DMS153 treated with DMSO at 0.1 percent for 48 hours (cell line): ENCODE data around the gene PALM.
"Not testable (repeated sequence)": the region's sequence is repeated elsewhere in the genome, so short reads cannot be mapped to it uniquely, and the experiment has no call there.

Experiments
- DNase-seq: peaks from one replicate; lab custom pipeline; 2025; ENCODE audit not compliant: unreplicated experiment; lab: John Stamatoyannopoulos, UW

The PALM gene

DNA sequence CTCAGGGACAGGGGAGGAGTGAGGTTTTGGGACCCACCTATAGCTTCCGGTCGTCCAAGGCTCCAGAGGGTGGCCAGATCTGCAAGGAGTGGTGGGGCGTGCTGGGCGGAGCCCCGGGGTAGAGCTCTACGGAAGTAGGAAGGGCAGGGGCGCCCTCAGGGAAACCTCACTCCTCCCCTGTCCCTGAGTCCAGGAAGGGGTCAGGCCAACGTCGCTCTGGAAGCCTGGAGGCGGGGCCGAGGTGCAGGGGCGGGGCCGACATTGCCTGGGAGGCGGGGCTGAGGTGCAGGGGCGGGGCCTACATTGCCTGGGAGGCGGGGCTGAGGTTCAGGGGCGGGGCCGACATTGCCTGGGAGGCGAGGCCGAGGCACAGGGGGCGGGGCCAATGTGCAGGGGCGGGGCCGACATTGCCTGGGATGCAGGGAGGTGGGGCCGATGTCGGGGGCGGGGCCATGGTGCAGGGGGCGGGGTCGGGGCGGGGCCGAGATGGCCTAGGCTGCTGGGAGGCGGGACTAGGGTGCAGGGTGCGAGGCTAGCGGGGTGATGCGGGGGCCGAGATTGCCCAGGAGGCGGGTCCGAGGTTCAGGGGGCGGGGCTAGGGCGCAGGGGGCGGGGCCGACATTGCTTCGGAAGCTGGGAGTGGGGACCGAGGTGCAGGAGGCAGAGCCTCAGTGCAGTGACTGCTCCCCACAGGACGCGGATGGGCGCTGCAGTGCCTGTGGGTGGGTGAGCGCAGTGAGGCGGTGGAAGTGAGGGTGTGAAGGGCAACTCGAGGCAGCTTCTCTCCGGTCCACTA, 4.9 kb upstream of the PALM start:
- DNase-seq: no peak

DNA sequence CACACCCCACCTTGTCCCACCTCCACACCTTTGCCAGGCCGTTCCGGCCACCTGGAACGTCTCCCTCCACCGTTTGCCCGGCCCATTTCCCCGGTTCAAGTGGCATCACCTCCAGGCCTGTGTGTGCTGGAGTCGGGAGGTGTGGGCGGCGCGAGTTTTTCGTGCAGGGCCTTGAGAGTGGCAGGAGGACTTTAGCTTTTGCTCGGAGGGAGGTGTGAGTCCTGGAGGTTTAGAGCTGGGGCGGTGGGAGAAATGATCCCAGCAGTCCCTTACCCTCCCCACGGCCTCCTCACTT, 4.3 kb upstream of the PALM start:
- DNase-seq: no peak

DNA sequence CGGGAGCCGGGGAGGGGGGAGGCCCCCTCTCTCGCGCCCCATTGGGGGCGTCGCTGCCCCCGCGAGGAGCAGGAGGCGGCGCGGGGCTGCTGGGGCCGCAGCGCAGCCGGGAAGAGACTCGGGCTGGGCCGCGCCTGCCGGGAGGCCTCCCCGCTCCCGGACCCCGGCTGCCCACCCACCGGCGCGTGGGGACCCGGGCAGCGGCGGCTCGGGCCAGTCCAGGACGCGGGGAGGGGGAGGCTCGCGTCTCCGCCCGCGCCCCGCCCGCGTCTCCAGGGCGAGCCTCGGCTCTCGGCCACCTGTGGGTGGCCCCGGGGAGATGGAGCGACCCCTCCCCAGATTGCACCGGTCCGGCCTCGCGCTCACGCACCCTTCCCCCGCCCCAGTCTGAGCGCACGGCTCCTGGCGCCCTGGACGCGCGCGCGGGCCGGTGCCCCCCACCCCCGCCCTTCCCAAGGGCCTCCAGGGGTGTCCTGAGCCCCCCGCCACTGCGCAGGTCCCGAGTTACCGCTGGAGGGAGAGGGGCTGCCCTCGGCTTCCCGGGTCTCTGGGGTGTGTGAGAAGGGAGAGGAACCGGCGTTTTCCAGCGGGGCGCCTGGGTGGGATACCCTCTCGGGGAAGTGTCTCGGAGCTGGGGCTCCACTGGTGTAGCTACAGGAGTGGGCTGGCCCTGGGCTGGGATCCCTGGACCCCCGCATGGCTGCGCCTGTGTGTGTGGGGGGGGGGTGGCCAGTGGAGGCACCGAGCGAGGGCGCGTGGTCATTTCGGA, 645 bp downstream of the PALM start:
- no peak for DNase-seq

DNA sequence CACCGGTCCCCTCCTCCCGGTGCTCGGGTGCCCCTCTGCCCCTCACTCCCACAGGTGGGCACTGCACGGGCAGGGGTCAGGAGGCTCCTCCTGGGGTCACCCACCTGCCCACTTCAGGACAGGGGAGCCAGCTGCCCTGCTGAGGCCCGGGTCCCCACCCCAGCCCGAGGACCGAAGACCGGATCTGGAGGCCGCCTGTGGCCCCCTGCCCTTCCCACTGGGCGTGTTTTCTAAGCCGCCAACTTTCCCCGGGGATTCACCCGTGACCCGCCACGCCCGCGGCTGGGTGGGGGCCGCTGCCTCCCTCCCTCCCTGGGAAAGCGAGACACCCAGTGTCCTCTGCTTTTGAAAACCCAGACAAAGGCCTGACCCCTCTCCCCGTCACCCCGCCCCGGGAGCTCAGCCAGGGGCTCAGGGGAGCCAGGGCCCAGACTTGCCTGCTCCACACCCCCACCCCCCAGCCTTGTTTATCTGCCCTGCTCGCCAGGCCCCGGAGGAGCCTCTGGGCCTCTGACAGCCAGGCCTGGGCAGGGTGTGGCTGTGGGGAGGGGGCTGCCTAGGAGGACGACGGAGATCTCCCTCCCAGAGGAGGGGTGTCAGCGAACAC, 1.3 kb downstream of the PALM start:
- no peak for DNase-seq

DNA sequence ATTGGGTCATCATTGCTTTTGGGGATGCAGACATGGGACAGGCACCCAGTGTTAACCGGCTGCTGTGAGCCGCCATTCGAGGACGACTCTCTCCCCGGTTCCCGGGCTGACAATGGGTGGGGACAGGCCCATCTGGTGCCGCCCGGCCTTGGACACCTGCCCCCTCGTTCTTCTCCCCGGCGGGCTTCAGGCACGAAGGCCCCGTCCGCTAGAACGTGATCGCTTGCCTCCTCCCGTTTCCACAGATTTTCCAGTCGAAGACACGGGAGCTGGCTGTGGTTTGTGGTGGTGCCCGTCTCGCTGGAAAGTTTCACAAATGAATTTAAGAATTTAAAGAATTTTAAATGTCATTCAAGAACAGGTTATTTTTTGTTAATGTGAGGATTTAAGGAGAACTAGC, 2.0 kb downstream of the PALM start:
- DNase-seq: no peak

DNA sequence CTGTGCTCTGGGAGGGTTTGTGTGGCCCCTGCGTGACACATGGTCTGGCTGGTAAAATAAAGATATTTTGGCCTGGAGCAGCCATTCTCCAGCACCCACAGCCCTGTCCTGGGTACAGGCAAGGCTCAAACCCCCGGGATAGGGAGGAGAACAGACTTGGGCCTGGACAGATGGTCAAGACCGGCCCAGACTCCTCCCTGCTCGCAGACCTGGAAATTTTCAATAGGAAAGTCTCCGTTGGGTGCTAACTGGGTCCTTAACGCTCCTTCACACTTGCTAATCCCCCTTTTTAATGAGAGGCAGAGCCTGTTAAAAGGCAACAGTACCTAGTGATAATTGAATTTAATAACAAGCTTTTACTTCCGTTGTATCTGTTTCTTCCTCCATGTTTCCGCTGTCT, 2.5 kb downstream of the PALM start:
- no peak for DNase-seq

DNA sequence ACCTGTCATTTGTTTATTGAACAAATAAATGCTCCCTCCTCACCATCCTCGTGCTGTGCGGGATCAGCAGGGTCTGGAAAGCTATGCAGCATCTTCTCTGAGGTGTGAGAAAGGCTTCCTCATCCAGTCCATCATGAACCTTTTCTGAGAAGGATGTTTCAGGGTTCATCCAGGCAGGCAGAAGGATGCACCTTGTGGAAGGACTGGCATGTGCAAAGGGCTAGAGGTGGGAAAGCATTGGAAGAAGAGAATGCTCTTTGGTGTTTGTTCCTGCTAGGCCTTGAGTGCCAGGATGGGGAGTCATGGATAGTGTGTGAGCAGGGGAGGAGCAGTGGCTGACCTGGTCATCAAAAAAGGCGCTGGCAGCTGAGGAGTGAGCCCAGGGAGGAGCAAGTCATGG, 6.6 kb downstream of the PALM start:
- no peak for DNase-seq

DNA sequence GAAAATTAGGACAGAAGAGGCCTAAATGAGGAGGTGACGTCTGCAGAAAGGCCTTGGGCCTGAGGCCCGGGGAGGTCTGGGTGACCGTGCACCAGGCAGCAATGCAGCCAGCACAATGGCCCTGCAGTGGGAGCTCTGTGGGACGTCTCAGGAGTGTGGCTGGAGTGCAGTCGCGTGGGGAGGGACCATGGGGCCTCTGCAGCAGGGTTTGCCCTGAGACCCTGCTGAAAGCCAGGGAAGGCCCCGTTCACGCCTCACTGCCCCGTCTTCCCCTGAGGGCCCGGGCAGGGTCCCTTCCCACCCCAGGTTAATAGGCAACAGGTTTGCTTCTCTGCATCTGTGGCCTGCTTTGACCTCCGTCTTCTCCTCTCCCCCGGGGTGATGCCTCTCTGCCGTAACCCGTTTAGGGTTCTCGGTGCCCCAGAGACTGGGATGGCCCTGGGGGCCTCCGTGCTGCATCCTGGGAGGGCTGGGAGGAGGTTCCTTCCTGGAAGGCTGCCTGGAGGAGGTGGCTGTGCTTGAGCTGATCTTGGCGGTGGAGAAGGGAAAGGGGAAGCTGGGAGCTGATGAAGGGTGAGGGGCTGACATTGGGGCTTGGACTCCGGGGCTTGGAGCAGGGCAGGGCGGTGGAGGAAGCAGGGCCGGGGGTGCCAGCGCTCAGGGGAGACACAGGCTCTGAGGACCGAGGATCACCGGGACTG, 9.7 kb downstream of the PALM start:
- no peak for DNase-seq

DNA sequence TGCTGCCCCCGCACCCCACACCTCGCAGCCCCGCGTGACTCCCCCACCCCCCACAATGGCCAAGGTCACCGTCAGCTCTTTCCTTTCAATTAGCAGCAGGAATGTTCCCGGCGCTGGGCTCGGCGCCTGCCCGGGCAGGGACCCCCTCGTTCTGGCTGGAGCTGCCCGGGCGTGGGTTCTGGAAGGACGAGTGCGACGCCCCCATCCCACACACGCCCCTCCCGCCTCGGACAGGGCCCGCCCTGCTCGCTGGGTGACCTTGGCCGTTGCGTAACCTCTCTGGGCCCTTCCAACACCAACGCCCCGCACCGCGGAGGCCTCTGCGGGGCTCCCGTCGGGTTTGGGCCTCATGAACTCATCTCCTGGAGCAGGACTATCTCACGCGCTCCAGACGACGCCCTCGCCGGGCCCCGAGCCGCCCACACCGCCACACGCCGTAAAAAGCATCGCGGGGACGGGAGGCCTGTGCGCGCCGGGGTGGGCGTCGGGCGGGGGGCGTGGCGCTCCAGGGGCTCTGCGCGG, 10.3 kb downstream of the PALM start:
- no peak for DNase-seq

DNA sequence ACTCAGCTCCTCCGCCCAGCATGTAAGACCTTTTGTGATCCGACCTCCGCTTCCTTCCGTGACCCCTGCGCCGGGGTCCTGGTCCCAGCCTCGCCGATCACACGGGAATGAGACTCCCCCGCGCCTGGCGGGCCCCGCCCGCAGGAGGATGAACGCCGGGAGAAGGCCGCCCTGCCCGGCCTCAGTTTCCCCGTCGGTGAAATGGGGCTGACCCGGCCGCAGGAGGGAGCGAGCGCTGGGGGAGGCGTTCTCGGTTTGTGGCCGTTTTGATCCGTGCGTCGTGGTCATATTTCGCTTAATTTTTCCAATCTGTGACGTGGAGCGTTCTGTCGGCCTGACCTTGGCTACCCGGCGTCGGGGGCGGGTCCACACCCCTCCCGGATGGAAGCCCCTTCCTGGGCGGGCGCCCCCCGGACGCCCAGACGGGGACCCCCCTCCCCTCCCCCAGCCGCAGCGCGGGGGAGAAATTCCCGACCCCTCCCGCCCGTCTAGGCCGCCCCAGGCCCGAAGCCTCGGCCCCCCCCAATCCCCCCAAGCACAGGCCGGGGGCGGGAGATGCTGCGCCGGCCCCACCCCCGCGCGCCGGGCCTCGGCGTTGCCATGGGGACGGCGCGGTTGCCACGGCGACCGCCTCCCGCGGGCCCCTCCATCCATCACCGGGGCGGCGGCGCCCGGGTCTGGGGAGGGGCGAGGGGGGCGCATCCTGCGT, 11.1 kb downstream of the PALM start:
- DNase-seq: no peak

DNA sequence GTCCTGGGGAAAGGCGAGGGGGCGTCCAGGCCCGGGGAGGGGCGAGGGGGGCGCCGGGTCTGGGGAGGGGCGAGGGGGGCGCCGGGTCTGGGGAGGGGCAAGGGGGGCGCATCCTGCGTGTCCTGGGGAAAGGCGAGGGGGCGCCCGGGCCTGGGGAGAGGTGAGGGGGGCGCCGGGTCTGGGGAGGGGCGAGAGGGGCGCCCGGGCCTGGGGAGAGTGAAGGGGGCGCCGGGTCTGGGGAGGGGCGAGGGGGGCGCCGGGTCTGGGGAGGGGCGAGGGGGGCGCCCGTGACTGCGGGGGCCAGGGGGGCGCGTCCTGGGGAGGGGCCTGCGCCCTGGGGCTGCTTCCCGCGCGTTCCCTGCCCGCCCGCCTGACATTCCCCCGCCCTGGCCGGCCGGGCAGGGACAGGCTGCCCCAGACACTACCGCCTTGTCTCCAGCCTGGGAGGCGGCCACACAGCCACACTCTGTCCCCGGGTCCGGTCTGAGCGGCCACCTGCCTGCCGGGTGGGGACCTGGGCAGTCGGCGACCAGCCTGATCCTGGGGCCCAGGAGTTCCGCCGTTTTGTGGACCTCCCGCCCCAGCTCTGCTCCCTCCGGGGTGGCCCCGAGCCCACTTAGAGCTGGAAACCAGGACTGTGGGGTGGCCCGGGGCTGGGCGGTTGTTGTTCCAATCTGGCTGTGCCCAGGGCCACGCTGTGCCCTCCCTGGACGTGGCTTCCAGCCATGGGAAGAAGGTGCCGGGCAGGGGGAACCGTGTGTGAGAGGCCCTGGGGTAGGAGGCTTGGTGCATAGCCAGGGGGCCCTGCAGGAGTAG, 11.8 kb downstream of the PALM start:
- DNase-seq: no peak

DNA sequence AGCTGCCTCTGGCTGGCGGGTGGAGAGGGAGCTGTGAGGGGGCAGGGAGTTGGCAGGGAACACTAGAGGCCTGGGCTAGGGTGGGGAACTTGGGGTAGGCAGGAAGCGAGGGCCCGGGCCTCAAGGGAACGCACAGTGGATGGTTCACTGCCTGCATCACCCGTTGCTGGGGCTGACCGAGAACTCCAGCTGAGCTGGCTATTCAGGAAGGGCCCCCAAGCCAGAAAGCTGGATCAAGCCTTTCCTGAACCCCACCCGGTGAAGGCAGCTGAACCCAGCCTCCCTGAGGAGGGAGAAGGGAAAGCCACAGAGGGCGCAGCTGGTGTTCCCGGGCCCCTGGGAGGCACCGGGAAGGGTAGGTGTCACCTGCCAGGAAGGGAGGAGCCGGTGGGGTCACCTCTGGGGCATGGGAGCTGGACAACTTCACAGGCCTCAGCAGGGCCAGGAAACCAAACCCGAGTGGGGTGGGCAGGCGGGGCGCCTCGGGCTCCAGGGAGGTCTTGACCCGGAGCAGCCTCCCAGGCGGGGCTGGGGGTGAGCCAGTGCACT, 13.9 kb downstream of the PALM start:
- DNase-seq: no peak

DNA sequence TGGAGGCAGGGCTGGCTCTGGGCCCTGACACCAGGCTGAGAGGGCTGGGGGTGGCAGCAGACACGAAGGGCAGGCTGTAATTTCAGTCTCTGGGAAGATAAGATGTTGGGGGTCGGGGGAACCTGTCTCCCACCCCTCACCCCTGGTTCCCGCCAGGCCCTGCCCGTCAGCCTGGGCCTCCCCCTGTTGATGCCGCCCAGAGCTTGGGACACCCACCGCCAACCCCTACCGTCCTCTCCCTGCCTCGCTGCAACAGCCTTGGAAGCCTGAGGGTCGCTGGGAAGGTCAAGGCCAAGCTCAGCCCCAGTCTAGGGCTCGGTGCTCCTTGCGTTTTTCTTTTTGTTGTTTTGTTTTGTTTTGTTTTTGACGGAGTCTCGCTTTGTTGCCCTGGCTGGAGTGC, 14.5 kb downstream of the PALM start:
- no peak for DNase-seq

DNA sequence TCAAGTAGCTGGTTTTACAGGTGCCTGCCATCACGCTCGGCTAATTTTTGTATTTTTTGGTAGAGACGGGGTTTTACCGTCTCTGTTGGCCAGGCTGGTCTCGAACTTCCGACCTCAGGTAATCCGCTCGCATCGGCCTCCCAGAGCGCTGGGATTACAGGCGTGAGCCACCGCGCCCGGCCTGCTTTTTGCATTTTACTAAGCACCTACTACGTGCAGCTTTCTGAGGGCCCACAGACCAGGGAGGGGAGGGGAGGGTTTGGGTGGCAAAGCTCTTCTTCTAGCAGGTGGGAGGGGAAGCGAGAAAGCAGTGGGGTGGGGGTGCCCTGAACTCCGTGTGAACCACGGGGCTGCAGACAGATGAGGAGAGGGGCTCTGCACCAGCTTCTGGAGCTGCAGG, 15.0 kb downstream of the PALM start:
- no peak for DNase-seq

DNA sequence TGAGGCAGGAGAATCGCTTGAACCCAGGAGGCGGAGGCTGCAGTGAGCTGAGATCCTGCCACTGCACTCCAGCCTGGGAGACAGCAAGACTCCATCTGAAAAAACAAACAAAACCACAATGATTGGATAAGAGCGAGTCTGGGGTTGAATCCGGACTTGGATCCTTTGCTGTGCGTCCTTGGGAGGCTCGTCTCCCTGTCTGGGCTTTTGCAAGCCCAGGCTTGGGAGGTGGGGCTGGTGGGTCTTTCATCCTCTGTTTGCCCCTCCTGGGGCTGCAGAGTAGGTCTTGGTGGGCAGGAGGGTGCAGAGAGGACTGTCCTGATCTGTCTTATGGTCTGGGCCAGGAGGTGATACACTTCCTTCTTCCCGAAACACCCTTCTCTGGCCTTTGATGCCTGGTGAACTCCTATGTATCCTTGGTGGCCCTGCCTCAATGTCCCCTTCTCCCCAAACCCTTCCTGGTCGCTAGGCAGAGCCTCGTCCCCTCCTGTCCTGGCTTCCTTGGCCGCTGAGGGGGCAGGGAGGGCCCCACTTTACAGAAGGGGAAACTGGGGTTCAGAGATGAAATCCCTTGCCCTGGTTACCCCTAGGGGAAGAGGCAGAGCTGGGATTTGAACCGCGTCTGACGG, 16.8 kb downstream of the PALM start:
- no peak for DNase-seq

DNA sequence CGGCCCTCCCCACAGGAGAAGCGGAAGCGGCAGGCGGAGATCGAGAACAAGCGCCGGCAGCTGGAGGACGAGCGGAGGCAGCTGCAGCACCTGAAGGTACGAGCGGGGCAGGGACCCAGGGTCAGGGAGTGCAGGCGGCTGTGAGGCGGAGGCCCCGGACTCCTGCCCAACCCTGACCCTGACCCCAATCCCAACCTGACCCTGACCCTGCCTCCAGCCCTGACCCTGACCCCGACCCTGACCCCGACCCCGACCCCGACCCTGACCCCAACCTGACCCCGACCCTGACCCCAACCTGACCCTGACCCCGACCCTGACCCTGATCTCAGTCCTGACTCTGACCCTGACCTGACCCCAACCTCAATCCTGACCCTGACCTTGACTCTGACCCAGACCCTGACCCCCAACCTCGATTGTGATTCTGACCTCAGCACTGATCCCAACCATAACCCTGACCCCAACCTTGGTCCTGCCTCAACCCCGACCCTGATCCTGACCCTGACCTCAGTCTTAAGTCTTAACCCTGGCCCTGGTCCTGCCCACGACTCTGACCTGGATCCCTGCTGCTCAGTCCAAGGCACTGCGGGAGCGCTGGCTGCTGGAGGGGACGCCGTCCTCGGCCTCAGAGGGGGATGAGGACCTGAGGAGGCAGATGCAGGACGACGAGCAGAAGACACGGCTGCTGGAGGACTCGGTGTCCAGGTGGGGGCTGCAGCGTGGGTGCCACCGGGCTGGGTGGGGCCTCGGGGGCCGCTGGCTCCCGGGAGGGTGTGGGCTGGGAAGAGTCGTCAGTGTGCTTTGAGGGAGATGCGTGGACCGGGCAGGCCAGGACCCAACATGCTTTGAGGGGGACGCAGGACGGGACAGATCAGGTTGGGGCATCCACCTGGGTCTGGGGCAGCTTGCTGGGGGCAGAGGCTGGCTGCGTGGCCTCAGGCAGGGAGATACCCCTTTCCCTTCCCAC, 18.5 kb downstream of the PALM start:
- no peak for DNase-seq

DNA sequence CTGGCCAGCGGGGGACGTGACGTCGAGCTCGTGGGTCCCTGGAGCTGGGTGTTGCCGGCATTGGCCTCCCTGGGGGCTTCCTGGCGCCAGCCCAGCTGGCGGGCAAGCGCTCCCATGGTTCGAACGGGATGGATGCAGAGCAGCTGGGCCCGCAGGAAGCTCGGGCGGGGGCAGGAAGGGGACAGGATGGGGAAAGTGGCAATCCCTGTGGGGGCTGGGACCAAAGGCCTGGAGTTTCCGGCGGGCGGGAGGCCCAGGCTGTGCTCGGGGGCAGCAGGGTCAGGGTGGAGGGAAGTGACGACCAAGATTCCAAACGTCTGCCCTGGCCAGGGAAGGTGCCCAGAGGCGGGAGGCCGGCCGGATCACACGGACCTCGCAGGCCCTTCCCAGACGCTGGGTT, 19.3 kb downstream of the PALM start:
- DNase-seq: no peak

DNA sequence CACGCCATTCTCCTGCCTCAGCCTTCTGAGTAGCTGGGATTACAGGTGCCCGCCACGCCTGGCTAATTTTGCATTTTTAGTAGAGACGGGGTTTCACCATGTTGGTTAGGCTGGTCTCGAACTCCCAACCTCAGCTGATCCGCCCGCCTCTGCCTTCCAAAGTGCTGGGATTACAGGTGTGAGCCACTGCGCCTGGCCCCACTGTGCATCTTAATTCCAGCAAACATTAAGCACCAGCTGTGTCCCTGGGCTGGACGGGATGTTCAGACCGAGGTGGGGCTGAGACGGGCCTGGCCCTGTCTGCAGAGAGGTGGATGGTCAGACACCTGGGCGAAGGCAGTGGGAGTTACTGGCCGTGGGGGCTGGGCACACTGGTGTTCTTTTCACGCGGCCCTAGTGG, 20.8 kb downstream of the PALM start:
- not testable (repeated sequence) for DNase-seq
